Measurements from ENCODE around the gene LAMA2.

LAMA2 gene

DNA sequence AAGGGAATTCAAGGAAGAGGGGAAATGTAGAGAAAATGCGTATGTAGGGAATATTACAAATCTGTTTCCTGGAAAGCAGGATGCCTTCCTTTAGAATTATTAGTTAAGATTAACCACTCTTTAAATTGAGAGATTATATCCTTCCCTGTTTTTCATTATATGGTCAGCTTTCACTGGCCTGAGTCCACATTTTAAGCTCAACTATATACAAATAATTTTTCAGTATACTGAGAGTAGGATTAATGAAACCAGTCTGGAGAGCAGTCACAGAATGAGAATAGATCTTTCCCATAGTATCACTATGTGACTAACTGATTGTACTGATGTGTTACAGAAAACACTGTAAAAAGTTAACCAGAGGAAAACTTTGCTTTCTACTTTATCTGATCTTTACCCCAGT is 306.3 kb downstream of the LAMA2 start:
- no peak for DNase-seq

DNA sequence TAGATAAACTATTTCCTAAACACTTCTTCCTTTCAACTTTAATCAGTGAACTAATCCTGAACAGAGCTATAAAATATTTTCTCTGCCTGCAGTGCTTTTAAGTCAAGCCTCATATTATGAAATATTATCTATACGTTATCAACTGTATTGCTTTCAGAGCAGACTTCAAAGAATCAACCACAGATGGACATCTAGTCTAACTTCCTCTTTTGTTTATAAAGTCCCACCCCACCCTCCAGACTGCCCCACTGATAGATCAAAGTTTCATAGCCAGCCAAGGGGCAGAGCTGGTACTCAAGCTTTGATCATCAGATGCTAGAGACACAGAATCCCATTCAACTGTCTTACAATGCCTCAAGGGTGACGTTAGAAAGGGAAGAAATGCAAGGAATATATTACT is 308.3 kb downstream of the LAMA2 start:
- DNase-seq: no peak

GRCh38 chr6:129192458-129192989 is 309.6 kb downstream of the LAMA2 start:
- DNase-seq: no peak

DNA sequence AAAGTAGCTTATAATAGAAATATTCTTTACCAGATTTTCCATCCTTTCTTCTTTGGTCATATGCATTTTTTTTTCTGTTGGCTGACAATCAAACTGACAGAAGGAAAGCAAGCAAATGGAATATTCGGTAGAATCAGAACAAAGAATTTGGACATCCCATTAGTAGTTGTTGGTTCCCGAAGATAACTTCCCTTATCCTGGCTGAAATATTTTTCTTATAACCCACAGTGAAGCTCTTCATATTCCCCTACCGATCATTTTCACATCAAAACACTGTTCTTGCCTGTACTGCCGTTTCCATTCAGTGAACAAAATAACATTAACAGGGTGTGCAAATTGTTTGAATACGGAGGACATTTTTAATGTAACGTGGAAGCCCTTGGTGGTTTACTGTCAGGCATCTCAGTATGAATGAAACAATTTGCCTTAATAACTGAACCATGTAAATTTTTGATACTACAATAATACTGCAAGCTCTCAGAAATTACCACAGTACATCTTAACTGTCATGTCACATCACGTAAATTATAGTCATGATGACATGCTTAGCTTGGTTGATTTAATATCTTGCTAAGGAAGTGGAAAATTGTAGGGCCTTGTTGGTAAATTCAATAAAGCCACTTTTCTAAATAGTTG is 311.5 kb downstream of the LAMA2 start:
- no peak for DNase-seq

DNA sequence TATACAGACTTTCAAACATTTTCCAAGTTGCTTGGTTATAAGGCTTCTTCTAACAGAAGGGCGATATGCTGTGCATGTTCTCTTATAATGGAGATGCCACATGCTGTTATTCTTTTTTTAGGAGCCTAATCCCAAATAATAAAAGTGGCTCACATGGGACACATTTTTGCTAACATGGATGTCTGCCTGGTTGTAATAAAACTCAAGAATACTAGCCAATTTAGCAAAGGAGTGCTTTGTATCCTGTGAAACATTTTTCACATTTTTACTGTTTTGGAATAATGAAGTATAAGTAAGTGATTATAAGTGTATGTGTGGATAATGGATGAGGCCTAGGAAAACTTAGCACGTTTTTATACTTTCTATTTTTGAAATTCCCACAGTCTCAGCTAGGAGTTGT is 312.2 kb downstream of the LAMA2 start:
- DNase-seq: no peak

GRCh38 chr6:129195643-129196042 is 312.7 kb downstream of the LAMA2 start:
- DNase-seq: no peak

GRCh38 chr6:129197154-129197553 is 314.2 kb downstream of the LAMA2 start:
- DNase-seq: no peak

- DNase-seq: no peak
Measured at GRCh38 chr6:129200151-129200550, 317.2 kb downstream of the LAMA2 start.

- DNase-seq: no peak
Measured at GRCh38 chr6:129203190-129203900, 320.4 kb downstream of the LAMA2 start.

- no peak for DNase-seq
Measured at GRCh38 chr6:129206821-129207220, 323.9 kb downstream of the LAMA2 start.

GRCh38 chr6:129207832-129208231 is 324.9 kb downstream of the LAMA2 start:
- DNase-seq: no peak

DNA sequence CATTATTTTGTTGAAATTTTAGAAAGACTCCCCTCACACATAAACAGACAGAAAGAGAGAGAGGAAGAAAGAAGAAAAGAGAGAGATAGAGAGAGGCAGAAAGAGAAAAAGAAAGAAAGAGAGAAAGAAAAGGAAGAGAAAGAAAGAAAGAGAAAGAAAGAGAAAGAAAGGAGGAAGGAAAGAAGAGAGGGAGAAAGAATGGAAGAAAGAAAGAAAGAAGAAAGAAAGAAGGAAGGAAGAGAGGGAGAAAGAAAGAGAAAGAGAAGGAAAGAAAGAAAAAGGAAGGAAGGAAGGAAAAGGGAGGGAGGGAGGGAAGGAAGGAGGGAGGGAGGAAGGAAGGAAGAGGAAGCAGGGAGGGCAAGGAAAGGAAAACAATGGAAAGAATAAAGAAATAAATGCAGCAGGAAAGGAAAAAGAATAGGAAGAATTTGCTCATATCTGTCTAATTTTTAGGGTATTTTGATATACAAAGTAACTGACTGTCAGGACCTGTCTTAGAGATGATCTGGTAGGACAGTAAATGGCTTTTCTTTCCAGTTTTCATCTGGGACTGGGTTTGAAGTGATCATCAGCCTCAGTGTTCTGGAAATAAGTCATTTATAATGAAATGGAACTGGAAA is 325.6 kb downstream of the LAMA2 start:
- no peak for DNase-seq

GRCh38 chr6:129209355-129209754 is 326.4 kb downstream of the LAMA2 start:
- DNase-seq: no peak

DNA sequence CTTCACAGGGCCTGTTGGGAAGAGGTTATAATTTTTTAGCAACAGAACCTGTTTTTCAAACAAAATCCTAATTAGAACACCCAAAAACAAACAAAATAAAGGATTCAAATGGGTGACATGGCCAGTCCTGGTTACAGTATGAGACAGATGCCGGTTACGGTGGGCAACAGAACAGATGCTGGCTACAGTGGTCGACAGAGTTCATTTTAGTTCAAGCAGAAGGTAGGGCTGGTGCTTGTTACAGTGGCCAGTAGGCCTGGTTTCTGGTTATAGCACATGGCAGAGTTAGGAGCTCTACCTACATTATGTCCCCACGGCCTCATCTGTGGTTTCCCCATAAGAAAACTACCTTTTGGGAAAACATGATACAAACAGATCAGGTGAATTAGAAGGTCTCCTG is 327.7 kb downstream of the LAMA2 start:
- DNase-seq: no peak

DNA sequence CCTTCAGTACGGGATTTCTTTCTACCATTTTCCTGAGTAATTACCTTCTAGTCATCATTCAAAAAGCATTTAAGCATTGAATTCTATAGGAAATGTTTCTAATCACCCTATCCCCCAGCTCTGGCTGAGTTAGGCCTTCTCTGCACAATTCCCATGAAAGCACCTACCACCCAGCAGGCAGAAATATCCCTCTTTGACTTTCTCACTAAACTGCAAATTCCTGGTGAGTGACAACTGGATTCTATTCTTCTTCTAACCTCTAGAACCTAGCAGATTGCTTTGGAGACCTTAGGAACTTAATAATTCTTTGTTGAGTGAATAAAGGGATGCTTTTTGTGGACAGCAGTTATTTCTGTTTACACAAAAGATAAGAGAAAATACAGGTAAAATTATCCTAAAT is 328.7 kb downstream of the LAMA2 start:
- no peak for DNase-seq

DNA sequence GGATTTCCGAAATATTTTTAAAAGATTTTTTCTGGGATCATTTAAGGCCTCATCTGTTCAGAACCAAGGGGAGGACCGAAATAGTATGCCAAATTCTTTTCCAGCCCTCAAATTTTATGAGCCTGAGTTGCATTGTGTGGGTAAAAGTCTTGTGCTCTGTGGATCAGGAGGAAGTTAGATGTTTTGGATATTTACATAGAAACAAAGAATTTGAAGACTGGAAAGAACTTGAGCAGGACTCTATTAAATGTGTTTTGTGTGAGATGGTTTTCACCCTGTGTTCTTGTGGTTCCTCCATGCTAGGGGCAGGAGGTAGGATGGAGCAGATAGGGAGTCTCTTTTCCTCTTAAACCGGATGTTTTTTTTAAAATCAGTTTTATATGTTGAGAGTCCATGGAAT is 329.1 kb downstream of the LAMA2 start:
- DNase-seq: no peak

GRCh38 chr6:129215246-129215645 is 332.3 kb downstream of the LAMA2 start:
- DNase-seq: no peak

- no peak for DNase-seq
Measured at GRCh38 chr6:129215916-129216520, 333.1 kb downstream of the LAMA2 start.

DNA sequence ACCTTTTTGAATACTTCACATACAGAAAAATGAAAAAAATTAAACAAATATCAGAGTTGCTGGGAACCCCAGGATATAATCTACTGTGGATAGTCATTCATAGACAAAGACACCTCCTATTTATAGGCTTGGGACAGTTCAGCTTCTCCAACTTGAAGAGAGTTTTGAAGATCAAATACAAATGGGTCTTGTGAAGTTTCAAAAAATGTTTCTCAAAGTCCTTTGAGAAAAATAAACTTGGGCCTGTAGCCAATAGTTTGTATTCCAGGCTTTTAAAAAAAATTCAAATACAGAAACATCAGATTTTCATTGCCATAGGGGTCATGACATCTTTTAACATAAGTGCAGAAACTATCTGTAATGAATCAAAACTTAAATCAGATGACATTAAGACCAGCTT is 334.8 kb downstream of the LAMA2 start:
- DNase-seq: no peak

GRCh38 chr6:129233458-129234134 is 350.7 kb downstream of the LAMA2 start:
- no peak for DNase-seq

GRCh38 chr6:129235167-129236000 is 352.4 kb downstream of the LAMA2 start:
- no peak for DNase-seq

DNA sequence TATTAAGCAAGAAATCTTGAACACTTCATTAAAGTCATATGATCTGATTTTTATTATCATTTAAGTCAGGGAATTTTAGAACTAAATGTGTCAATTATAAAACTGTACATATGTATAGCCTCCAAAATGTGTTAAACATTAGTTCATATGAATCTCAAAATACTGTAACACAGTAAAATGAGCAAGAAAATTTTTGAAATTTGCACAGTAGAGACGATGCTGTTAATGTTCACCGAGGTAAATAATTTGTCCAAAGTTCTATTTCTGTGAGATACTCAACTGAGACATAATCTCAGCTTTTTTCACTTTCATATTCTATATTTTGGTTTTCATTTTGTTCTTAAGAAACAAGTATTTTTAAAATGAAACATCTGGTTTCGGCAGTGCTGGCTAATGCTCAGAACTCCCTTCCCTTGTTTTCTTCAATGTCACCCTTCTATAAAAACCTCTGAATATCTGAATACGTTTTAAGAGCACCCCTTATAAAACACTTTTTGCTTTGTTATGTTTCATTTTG is 353.1 kb downstream of the LAMA2 start:
- DNase-seq: no peak
